ENCODE data around the gene MAP3K21. TPM values are rescaled to one million over a fixed set of nuclear protein-coding genes. Genes with fewer than 3 reads are reported as not detected.

Gene MAP3K21
- total RNA-seq, 1 experiment from 2014 or later, result 18.3 TPM

DNA sequence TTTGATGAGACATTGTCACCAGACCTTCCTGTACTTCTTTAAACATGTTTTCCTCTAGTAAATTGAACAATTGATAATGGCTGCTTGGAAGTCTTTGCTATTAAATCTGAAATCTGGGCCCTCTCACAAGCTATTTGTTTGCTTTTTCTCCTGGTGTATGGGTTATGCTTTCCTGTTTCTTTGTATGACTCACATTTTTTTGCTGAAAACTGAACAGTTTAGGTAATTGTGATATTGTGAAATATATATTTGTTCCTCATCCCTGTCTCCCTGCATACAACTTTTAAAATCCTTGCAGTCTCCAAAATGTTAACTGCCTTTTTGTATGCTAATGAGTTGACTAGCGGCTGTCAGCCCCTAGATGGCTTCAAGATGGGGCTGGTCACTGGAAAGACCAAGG is 61.6 kb downstream of the MAP3K21 start:
- no peak for DNase-seq
- Histone ChIP-seq H3K4me2 (no peak overlapping the region), H3K9me3 (ENCODE audit: insufficient read depth, low read depth) (no peaks in the 10 kb centered on the region), H3K79me2 (ENCODE audit: low read depth) (no peaks in the 10 kb centered on the region), H3K9me2 (ENCODE audit: insufficient read depth) (no peaks in the 10 kb centered on the region), H3K27ac (no peak overlapping the region), H4K20me1 (ENCODE audit: insufficient read depth) (no peaks in the 10 kb centered on the region), H3K4me3 (no peak overlapping the region), H3K36me3 (ENCODE audit: low read depth) (no peaks in the 10 kb centered on the region), H3K4me1 (replicated peaks; ENCODE audit: insufficient read depth) (no peaks in the 10 kb centered on the region), H3K27me3 (ENCODE audit: insufficient read depth, low read depth) (no peaks in the 10 kb centered on the region), H2AFZ (0 out of 2 replicates have a peak overlapping the region, but pooled peaks have one; percentile 2), H3F3A (ENCODE audit: insufficient read depth, low read depth) (peaks cover 5% of the 10 kb centered on the region; the same call in 1 of the 2 replicates)
- ChIA-PET POLR2A (ENCODE audit: unreplicated experiment) (no interaction called here), CTCF (interaction anchor here (0.7 kb wide), 1 partner anchor 726 kb away, joined by 14 read pairs; no protein-coding TSS in a partner anchor)
- no peak for TF ChIP-seq EZH2 (IDR thresholded peaks at IDR 0.05; ENCODE audit: low read depth)
- TF ChIP-seq CTCF (conservative IDR thresholded peaks at IDR 0.05), result no peak
- intact Hi-C loops (cut with micrococcal nuclease; ENCODE audit: unreplicated experiment), result no loop called here
- no TSS peak for BruUV-seq (replicated peaks)

DNA sequence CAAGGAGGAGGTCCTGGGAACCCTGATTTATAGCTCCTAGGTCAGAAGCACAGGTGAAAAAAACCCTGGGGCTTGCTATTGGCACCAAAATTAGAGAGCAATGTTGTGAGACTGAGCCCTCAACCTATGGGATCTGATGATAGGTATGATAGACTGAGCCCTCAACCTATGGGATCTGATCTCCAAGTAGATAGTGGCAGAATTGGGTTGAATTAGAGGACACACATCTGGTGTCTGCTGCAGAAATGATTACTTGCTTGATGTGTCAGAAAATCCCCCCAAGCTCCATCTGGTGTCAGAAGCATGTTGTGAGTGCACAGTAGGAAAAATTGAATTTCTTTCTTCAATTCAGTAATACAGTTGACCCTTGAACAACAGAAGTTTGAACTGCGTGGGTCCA is 62.4 kb downstream of the MAP3K21 start:
- no peak overlapping the region for H3K4me3 ChIP-seq
- CTCF ChIA-PET, result interaction anchor here (0.7 kb wide), 1 partner anchor 726 kb away, joined by 14 read pairs; no protein-coding TSS in a partner anchor
- H3K4me1 ChIP-seq (replicated peaks; ENCODE audit: insufficient read depth), result no peaks in the 10 kb centered on the region
- H3K9me3 ChIP-seq (ENCODE audit: insufficient read depth, low read depth), result no peaks in the 10 kb centered on the region
- H2AFZ ChIP-seq, result no peak overlapping the region
- no peaks in the 10 kb centered on the region for H3K27me3 ChIP-seq (ENCODE audit: insufficient read depth, low read depth)
- H3K36me3 ChIP-seq (ENCODE audit: low read depth), result no peaks in the 10 kb centered on the region
- intact Hi-C loops (cut with micrococcal nuclease; ENCODE audit: unreplicated experiment), result no loop called here
- no peak overlapping the region for H3K4me2 ChIP-seq
- no peaks in the 10 kb centered on the region for H3K79me2 ChIP-seq (ENCODE audit: low read depth)
- no peak for TF ChIP-seq EZH2 (IDR thresholded peaks at IDR 0.05; ENCODE audit: low read depth)
- TF ChIP-seq CTCF (conservative IDR thresholded peaks at IDR 0.05), result no peak
- H3K9me2 ChIP-seq (ENCODE audit: insufficient read depth), result no peaks in the 10 kb centered on the region
- POLR2A ChIA-PET (ENCODE audit: unreplicated experiment), result no interaction called here
- no TSS peak for BruUV-seq (replicated peaks)
- no peak overlapping the region for H3K27ac ChIP-seq
- no peaks in the 10 kb centered on the region for H4K20me1 ChIP-seq (ENCODE audit: insufficient read depth)
- H3F3A ChIP-seq (ENCODE audit: insufficient read depth, low read depth), result peaks cover 5% of the 10 kb centered on the region; the same call in 1 of the 2 replicates
- no peak for DNase-seq

- Histone ChIP-seq H3K27ac (no peak overlapping the region), H3K9me3 (ENCODE audit: insufficient read depth, low read depth) (no peaks in the 10 kb centered on the region), H3K36me3 (ENCODE audit: low read depth) (no peaks in the 10 kb centered on the region), H3K4me2 (no peak overlapping the region), H3K79me2 (ENCODE audit: low read depth) (no peaks in the 10 kb centered on the region), H3K4me1 (replicated peaks; ENCODE audit: insufficient read depth) (no peaks in the 10 kb centered on the region), H4K20me1 (ENCODE audit: insufficient read depth) (no peaks in the 10 kb centered on the region), H3K4me3 (no peak overlapping the region), H3K9me2 (ENCODE audit: insufficient read depth) (no peaks in the 10 kb centered on the region), H3K27me3 (ENCODE audit: insufficient read depth, low read depth) (no peaks in the 10 kb centered on the region), H3F3A (ENCODE audit: insufficient read depth, low read depth) (peaks cover 3% of the 10 kb centered on the region; the same call in 1 of the 2 replicates), H2AFZ (no peak overlapping the region)
- BruUV-seq (replicated peaks), result no TSS peak
- intact Hi-C loops (cut with micrococcal nuclease; ENCODE audit: unreplicated experiment), result no loop called here
- ChIA-PET POLR2A (ENCODE audit: unreplicated experiment) (no interaction called here), CTCF (no interaction called here)
- DNase-seq, result no peak
- TF ChIP-seq CTCF (conservative IDR thresholded peaks at IDR 0.05) (no peak), EZH2 (IDR thresholded peaks at IDR 0.05; ENCODE audit: low read depth) (no peak)
These were observed 63.6 kb downstream of the MAP3K21 start for GRCh38 chr1:233390842-233391737.

Data from PC-9 (cell line).